Measurements from ENCODE around the gene CGB5.

The CGB5 gene

GRCh38 chr19:49059053-49059452 lies 15.4 kb downstream of the CGB5 start:
- DNase-seq: no peak

GRCh38 chr19:49061000-49061399 lies 17.4 kb downstream of the CGB5 start:
- DNase-seq: no peak

- no peak for DNase-seq
Measured at GRCh38 chr19:49061445-49061844, 17.8 kb downstream of the CGB5 start.

- DNase-seq: no peak
Measured at GRCh38 chr19:49064029-49064629, 20.5 kb downstream of the CGB5 start.

GRCh38 chr19:49064768-49065611 lies 21.3 kb downstream of the CGB5 start, which contains the start of gene NTF4:
TSS of gene NTF4 (minus strand) at chr19:49064818. CDS start at chr19:49061997, 2,821 bp downstream.
- no peak for DNase-seq

GRCh38 chr19:49065905-49066512 lies 22.4 kb downstream of the CGB5 start:
- DNase-seq: no peak

GRCh38 chr19:49067554-49067953 lies 23.9 kb downstream of the CGB5 start:
- DNase-seq: no peak

- no peak for DNase-seq
Measured at GRCh38 chr19:49069026-49069425, 25.4 kb downstream of the CGB5 start.

GRCh38 chr19:49070416-49070815 lies 26.8 kb downstream of the CGB5 start:
- DNase-seq: no peak

GRCh38 chr19:49071860-49072547 lies 28.4 kb downstream of the CGB5 start:
- no peak for DNase-seq

- peak; percentile 35 for DNase-seq
Measured at GRCh38 chr19:49073514-49074378, 30.1 kb downstream of the CGB5 start.

- peak; percentile 42 for DNase-seq
Measured at GRCh38 chr19:49074869-49075268, 31.2 kb downstream of the CGB5 start.

GRCh38 chr19:49080392-49080791 lies 36.7 kb downstream of the CGB5 start:
- no peak for DNase-seq

- DNase-seq: no peak
Measured at GRCh38 chr19:49081273-49081672, 37.6 kb downstream of the CGB5 start.

GRCh38 chr19:49084206-49085019 lies 40.8 kb downstream of the CGB5 start:
- no peak for DNase-seq

- DNase-seq: peak; percentile 99
Measured at GRCh38 chr19:49085020-49085867, 41.6 kb downstream of the CGB5 start, which contains the start of gene SNRNP70. TSS of gene SNRNP70 (plus strand) at chr19:49085451. CDS start at chr19:49086415, 964 bp downstream.

GRCh38 chr19:49085868-49086232 lies 42.2 kb downstream of the CGB5 start:
- DNase-seq: no peak

GRCh38 chr19:49086296-49086695 lies 42.6 kb downstream of the CGB5 start:
- DNase-seq: no peak

- no peak for DNase-seq
Measured at GRCh38 chr19:49091391-49092038, 47.9 kb downstream of the CGB5 start.

- DNase-seq: no peak
Measured at GRCh38 chr19:49092686-49093085, 49.0 kb downstream of the CGB5 start.
